WI38 (cell line): ENCODE data around the gene GPR107.

Source experiments
- H3K4me3 ChIP-seq: 2 replicates; pipeline ENCODE4 v1.5.1; 2011; ENCODE audit warnings: low read depth, mild to moderate bottlenecking, control low read depth, low read length
- CTCF ChIP-seq: IDR thresholded peaks from 2 replicates; pipeline ENCODE4 v1.5.1; 2012; ENCODE audit warnings: low read depth, mild to moderate bottlenecking, control low read depth, low read length

Gene GPR107

GRCh38 chr9:130177898-130178805, 124.4 kb downstream of the GPR107 start:
- no peak overlapping the region for H3K4me3 ChIP-seq
- TF ChIP-seq CTCF, result no peak

- H3K4me3 ChIP-seq, result no peak overlapping the region
- TF ChIP-seq CTCF, result no peak
These were observed 125.7 kb downstream of the GPR107 start for GRCh38 chr9:130179331-130179907.

GRCh38 chr9:130180516-130180915, 126.8 kb downstream of the GPR107 start:
- no peak overlapping the region for H3K4me3 ChIP-seq
- TF ChIP-seq CTCF, result no peak

DNA sequence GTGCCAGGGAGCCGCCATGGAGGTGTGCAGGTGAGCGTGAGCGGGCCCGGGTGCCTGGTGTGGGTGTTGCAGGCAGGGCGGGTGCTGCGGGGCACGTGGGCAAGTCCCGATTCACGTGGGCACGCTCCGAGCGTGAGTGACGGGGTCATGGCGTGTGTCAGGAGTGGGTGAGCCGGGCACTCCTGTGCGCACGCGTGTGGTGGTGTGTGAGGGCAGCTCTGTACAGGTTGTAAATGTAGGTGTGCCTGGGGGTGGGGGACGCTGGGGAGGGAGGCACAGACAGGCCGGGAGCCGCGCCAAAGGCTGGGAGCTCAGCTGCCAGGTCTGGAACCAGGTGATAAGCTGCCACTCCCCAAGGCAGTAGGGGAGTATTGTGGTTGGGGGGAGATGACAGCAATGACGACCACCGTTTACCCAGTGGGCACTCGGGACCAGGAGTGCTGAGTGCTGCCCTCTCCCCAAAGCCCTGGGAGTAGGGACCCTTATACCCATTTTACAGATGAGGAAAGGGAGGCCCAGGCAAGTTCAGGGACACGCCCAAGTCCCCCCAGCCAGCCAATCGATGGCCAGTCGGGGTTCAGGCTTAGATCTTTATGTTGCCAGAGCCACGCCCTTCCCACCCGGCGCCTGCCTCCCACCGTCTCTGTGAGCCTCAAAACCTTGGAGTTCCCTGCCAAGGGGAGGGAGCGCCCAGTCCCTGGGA, 128.1 kb downstream of the GPR107 start:
- H3K4me3 ChIP-seq, result no peak overlapping the region
- no peak for TF ChIP-seq CTCF

DNA sequence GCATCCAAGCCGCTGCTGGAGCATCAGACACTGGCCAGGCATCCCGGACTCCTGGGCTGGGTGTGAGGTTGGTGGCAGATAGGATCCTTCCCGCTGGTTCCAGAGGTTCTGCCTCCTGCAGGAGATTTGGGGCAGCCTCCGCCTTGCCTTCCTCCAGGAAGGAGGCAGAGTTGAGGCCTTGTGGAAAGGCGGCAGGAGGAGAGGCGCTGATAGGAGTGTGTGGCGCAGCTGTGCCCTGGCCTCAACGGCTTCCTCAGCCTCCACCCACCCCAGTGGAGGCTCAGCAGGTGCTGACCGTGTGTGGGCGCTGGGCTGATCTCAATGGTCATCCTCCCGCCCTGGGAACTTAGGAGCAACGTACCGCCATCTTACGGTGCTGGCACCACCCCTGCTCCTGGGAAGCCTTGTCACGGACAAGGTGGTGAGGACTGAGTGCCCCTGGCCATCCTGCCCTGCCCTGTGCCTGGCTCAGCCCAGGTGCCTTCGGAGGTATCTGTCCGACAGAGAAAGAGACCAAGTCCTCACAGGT, 128.7 kb downstream of the GPR107 start:
- no peak overlapping the region for H3K4me3 ChIP-seq
- no peak for TF ChIP-seq CTCF

DNA sequence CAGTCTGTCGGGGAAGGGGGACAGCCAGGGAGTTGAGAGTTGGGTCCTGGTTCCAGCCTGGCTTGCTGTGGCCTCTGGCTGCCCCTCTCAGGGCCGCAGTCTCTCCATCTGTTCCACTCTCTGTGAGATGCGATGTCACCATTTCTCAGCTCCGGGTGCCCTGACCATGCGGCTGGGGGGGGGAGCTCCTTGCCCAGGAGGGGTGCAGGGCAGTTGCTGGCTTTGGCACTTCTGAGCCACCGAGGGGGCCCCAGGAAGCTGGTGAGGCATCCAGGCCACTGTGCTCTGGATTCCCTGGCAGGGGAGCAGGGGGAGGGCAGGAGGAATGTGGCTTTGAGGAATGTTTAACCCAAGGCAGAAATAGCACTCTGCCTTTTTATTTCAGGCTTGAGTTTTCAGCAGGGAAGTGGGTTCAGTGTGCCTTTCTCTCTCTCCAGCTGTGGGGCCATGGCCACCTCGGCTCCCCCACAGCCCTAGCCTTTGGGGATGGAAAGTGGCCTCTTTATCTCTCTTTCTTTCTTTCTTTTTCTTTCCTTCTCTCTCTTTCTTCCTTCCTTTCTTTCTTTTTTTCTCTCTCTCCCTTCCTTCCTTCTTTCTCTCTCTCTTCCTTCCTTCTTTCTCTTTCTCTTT, 129.5 kb downstream of the GPR107 start:
- no peak for TF ChIP-seq CTCF
- no peak overlapping the region for H3K4me3 ChIP-seq
